ENCODE data around the gene RELN.

DNA sequence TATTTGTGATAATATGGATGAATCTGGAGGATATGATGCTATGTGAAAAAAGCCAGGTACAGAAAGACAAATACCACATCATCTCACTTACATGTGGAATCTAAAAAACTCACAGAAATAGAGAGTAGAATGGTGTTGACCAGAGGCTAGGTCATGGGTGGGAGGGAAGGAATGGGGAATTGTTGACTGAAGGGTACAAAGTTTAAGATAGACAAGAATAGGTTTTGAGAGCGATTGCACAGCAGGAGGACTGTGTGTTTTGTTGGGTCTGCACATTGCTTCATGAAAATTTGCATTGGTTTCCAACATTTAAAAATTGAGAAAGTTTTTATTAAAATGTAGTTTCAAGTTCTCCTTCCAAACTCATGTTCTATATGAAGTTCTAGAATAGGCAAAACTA is 551.8 kb downstream of the RELN start:
- TF ChIP-seq ILF3 (IDR thresholded peaks at IDR 0.05; ENCODE audit: borderline replicate concordance) (no peak), ZNF324 (CRISPR knock-in tag; IDR thresholded peaks at IDR 0.05) (no peak), ZKSCAN1 (IDR thresholded peaks at IDR 0.05; ENCODE audit: low read depth, low read length) (no peak), RFX5 (IDR thresholded peaks at IDR 0.05; ENCODE audit: low read depth, low read length) (no peak), BACH1 (tag; IDR thresholded peaks at IDR 0.05) (no peak), NR3C1 (CRISPR knock-in tag; IDR thresholded peaks at IDR 0.05) (no peak)
- TF ChIP-seq, protein P1, sequence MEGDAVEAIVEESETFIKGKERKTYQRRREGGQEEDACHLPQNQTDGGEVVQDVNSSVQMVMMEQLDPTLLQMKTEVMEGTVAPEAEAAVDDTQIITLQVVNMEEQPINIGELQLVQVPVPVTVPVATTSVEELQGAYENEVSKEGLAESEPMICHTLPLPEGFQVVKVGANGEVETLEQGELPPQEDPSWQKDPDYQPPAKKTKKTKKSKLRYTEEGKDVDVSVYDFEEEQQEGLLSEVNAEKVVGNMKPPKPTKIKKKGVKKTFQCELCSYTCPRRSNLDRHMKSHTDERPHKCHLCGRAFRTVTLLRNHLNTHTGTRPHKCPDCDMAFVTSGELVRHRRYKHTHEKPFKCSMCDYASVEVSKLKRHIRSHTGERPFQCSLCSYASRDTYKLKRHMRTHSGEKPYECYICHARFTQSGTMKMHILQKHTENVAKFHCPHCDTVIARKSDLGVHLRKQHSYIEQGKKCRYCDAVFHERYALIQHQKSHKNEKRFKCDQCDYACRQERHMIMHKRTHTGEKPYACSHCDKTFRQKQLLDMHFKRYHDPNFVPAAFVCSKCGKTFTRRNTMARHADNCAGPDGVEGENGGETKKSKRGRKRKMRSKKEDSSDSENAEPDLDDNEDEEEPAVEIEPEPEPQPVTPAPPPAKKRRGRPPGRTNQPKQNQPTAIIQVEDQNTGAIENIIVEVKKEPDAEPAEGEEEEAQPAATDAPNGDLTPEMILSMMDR (IDR thresholded peaks at IDR 0.05 in 2 of 3, conservative IDR thresholded peaks at IDR 0.05 in 1 of 3; ENCODE audit: insufficient read depth in 2 of 3, low read depth in 1 of 3, low read length in 3 of 3) = no peak
